H9 (cell line): ENCODE data around the gene GALNT4. TPM values are rescaled to one million over a fixed set of nuclear protein-coding genes. Genes with fewer than 3 reads are reported as not detected.

Experiments
- DNase-seq: peaks from one replicate; pipeline ENCODE4 v3.0.0-alpha.2; 2017
- H2AFZ ChIP-seq: one replicate; pipeline ENCODE4 v1.6.1; 2013; ENCODE audit warnings: mild to moderate bottlenecking, low read length, control low read depth, moderate library complexity
- H2AK5ac ChIP-seq: 2 replicates; pipeline ENCODE4 v1.6.1; 2013; ENCODE audit warnings: low read length, control low read depth, mixed read lengths; ENCODE audit not compliant: insufficient read length
- H2BK120ac ChIP-seq: one replicate; pipeline ENCODE4 v1.6.1; 2013; ENCODE audit warnings: low read depth, mild to moderate bottlenecking, low read length, control low read depth, inconsistent platforms; ENCODE audit not compliant: poor library complexity, severe bottlenecking
- H2BK12ac ChIP-seq: 2 replicates; pipeline ENCODE4 v1.6.1; 2013; ENCODE audit warnings: low read length, control low read depth, mixed read lengths, low read depth; ENCODE audit not compliant: insufficient read length
- H2BK15ac ChIP-seq: 2 replicates; pipeline ENCODE4 v1.6.1; 2013; ENCODE audit warnings: low read depth, low read length, control low read depth
- H2BK20ac ChIP-seq: one replicate; pipeline ENCODE4 v1.6.1; 2013; ENCODE audit warnings: low read depth, mild to moderate bottlenecking, low read length, control low read depth, inconsistent platforms; ENCODE audit not compliant: poor library complexity, severe bottlenecking
- H2BK5ac ChIP-seq: 2 replicates; pipeline ENCODE4 v1.6.1; 2013; ENCODE audit warnings: low read length, control low read depth, mixed read lengths; ENCODE audit not compliant: insufficient read length
- H3K14ac ChIP-seq: 2 replicates; pipeline ENCODE4 v1.6.1; 2013; ENCODE audit warnings: low read length, control low read depth; ENCODE audit not compliant: insufficient read depth
- H3K18ac ChIP-seq: 2 replicates; pipeline ENCODE4 v1.6.1; 2013; ENCODE audit warnings: low read depth, mild to moderate bottlenecking, mixed read lengths, low read length, control low read depth; ENCODE audit not compliant: insufficient read length
- H3K23ac ChIP-seq: 2 replicates; pipeline ENCODE4 v1.6.1; 2013; ENCODE audit warnings: low read length, control low read depth, mixed read lengths, low read depth; ENCODE audit not compliant: insufficient read length
- H3K23me2 ChIP-seq: 2 replicates; pipeline ENCODE4 v1.6.1; 2013; ENCODE audit warnings: low read depth, mild to moderate bottlenecking, mixed read lengths, low read length, control low read depth; ENCODE audit not compliant: insufficient read length, poor library complexity, severe bottlenecking
- H3K27ac ChIP-seq: 2 replicates; pipeline ENCODE4 v1.5.1; 2013; ENCODE audit warnings: low read length, control low read depth, mixed read lengths, low read depth; ENCODE audit not compliant: insufficient read length
- H3K27me3 ChIP-seq: 2 replicates; pipeline ENCODE4 v1.6.1; 2013; ENCODE audit warnings: low read length, control low read depth, inconsistent platforms; ENCODE audit not compliant: insufficient read depth
- H3K4ac ChIP-seq: 2 replicates; pipeline ENCODE4 v1.6.1; 2013; ENCODE audit warnings: low read depth, mild to moderate bottlenecking, control low read depth, inconsistent platforms, low read length, moderate library complexity
- H3K4me1 ChIP-seq: 2 replicates; pipeline ENCODE4 v1.6.1; 2013; ENCODE audit warnings: low read length, control low read depth, inconsistent platforms; ENCODE audit not compliant: insufficient read depth
- H3K4me2 ChIP-seq: 2 replicates; pipeline ENCODE4 v1.6.1; 2013; ENCODE audit warnings: low read length, control low read depth, mixed read lengths; ENCODE audit not compliant: insufficient read length, insufficient read depth
- H3K56ac ChIP-seq: 2 replicates; pipeline ENCODE4 v1.6.1; 2013; ENCODE audit warnings: low read depth, mild to moderate bottlenecking, mixed read lengths, low read length, control low read depth; ENCODE audit not compliant: insufficient read length
- H3K79me1 ChIP-seq: 2 replicates; pipeline ENCODE4 v1.6.1; 2013; ENCODE audit warnings: low read depth, mild to moderate bottlenecking, moderate library complexity, low read length, control low read depth, inconsistent platforms; ENCODE audit not compliant: insufficient read depth, poor library complexity, severe bottlenecking
- H3K79me2 ChIP-seq: 2 replicates; pipeline ENCODE4 v1.6.1; 2013; ENCODE audit warnings: low read length, control low read depth, inconsistent platforms; ENCODE audit not compliant: insufficient read depth
- H3K9ac ChIP-seq: 2 replicates; pipeline ENCODE4 v1.6.1; 2013; ENCODE audit warnings: low read length, control low read depth, mixed read lengths; ENCODE audit not compliant: insufficient read length; ENCODE audit errors: extremely low read depth
- H3K9me3 ChIP-seq: one replicate; pipeline ENCODE4 v1.6.1; 2013; ENCODE audit warnings: low read depth, low read length, inconsistent platforms; ENCODE audit not compliant: control insufficient read depth
- H3T11ph ChIP-seq: one replicate; pipeline ENCODE4 v1.6.1; 2013; ENCODE audit warnings: mild to moderate bottlenecking, low read length, control low read depth, inconsistent platforms
- H4K20me1 ChIP-seq: one replicate; pipeline ENCODE4 v1.6.1; 2013; ENCODE audit not compliant: control insufficient read depth, insufficient read length, insufficient read depth
- H4K5ac ChIP-seq: 2 replicates; pipeline ENCODE4 v1.6.1; 2013; ENCODE audit warnings: low read depth, mild to moderate bottlenecking, mixed read lengths, low read length, control low read depth; ENCODE audit not compliant: insufficient read length
- H4K8ac ChIP-seq: replicated peaks from 2 replicates; pipeline ENCODE4 v1.6.1; 2013; ENCODE audit warnings: low read length, control low read depth, mixed read lengths, low read depth; ENCODE audit not compliant: insufficient read length
- H4K91ac ChIP-seq: 2 replicates; pipeline ENCODE4 v1.6.1; 2013; ENCODE audit warnings: low read depth, mild to moderate bottlenecking, moderate library complexity, mixed read lengths, low read length, control low read depth; ENCODE audit not compliant: insufficient read length
- H3K27ac Mint-ChIP-seq, 3 experiments: 2 replicates in 2 of 3; 3 replicates in 1 of 3; pipeline ENCODE4 v1.8.0; 2020 to 2021; ENCODE audit warnings: mixed read lengths in 3 of 3, mild to moderate bottlenecking in 1 of 3, moderate library complexity in 1 of 3
- H3K27me3 Mint-ChIP-seq: 2 replicates; pipeline ENCODE4 v1.8.0; 2021; ENCODE audit warnings: low read depth, mild to moderate bottlenecking, moderate library complexity, mixed read lengths
- H3K36me3 Mint-ChIP-seq, 3 experiments: 2 replicates in 2 of 3; 3 replicates in 1 of 3; pipeline ENCODE4 v1.8.0; 2020 to 2021; ENCODE audit warnings: low read depth in 3 of 3, mixed read lengths in 3 of 3; ENCODE audit not compliant: insufficient read depth in 1 of 3
- H3K4me1 Mint-ChIP-seq, 2 experiments: 2 replicates each; pipeline ENCODE4 v1.8.0; 2020; ENCODE audit warnings: mixed read lengths in 2 of 2
- H3K4me3 Mint-ChIP-seq, 2 experiments: 2 replicates in 1 of 2; 3 replicates in 1 of 2; pipeline ENCODE4 v1.8.0; 2020 to 2021; ENCODE audit warnings: mild to moderate bottlenecking in 2 of 2, mixed read lengths in 2 of 2, moderate library complexity in 1 of 2
- H3K9me3 Mint-ChIP-seq, 2 experiments: 2 replicates in 1 of 2; 3 replicates in 1 of 2; pipeline ENCODE4 v1.8.0; 2020; ENCODE audit warnings: mild to moderate bottlenecking in 2 of 2, mixed read lengths in 2 of 2, moderate library complexity in 1 of 2
- WGBS: extraction: QIAGEN DNeasy Blood & Tissue Kit; methylation state at CpG from one replicate; pipeline ENCODE4 v1.1.7; 2013; ENCODE audit warnings: missing lambda C conversion rate, low lambda C conversion rate, mixed read lengths; ENCODE audit not compliant: insufficient read length; ENCODE audit errors: extremely low coverage; 5-methylcytosine and 5-hydroxymethylcytosine counted together
- total RNA-seq: library from RNA; stranded (reverse); gene quantifications from 2 replicates; pipeline ENCODE4 v1.2.1, GENCODE V29; 2021
- TF ChIP-seq, protein P1 (sequence below): fragments of 200-600 bp; sonication (generic); conservative IDR thresholded peaks from 3 replicates; pipeline ENCODE4 v1.8.0; 2021; ENCODE audit warnings: antibody characterized with exemption, mild to moderate bottlenecking

The GALNT4 gene
- total RNA-seq, 1 experiment from 2014 or later, result 3.1 TPM

DNA sequence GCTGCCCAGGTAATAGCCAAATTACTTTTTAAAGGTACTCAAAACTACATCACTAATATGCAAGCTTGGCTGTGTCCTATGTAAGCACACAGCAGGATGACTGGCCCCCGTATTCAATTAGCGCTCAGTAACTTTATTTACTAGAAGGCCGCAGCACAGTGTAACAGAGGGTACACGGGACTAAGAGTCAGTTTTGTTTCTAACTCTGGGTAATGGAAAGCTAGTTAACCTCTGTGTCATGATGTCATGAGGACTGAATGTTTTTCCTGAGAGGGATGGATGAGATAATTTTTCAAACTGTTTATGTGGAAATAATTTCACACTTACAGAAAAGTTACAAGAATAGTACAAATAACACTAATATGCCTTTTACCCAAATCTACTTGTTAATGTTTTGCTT lies 27.1 kb downstream of the GALNT4 start:
- Histone ChIP-seq H2BK5ac (no peak overlapping the region), H3K14ac (no peak overlapping the region), H3K4ac (no peak overlapping the region), H3K79me1 (no peaks in the 10 kb centered on the region), H3K27ac (no peak overlapping the region), H4K5ac (no peak overlapping the region), H2BK120ac (no peak overlapping the region), H3K79me2 (no peaks in the 10 kb centered on the region), H2AFZ (no peak overlapping the region), H3K23me2 (no peaks in the 10 kb centered on the region), H3K18ac (no peak overlapping the region), H3K9me3 (no peaks in the 10 kb centered on the region), H3K9ac (no peak overlapping the region), H4K8ac (no peak overlapping the region), H3K27me3 (no peaks in the 10 kb centered on the region), H3T11ph (no peak overlapping the region), H4K20me1 (no peaks in the 10 kb centered on the region), H3K4me2 (no peak overlapping the region), H2AK5ac (no peak overlapping the region), H2BK12ac (no peak overlapping the region), H2BK20ac (no peak overlapping the region), H4K91ac (no peak overlapping the region), H3K4me1 (no peaks in the 10 kb centered on the region), H3K56ac (no peak overlapping the region), H2BK15ac (no peak overlapping the region), H3K23ac (no peak overlapping the region)
- Mint-ChIP-seq H3K4me3 (no peak overlapping the region), H3K9me3 (0 out of 5 replicates have a peak, but pooled peaks cover 0 to 3% of the 10 kb centered on the region in 2 experiments), H3K27me3 (no peaks in the 10 kb centered on the region), H3K27ac (no peak overlapping the region), H3K4me1 (peaks cover 6 to 8% of the 10 kb centered on the region in 2 experiments; a peak in 3 of 4 replicates), H3K36me3 (peaks cover 3 to 4% (median 3%) of the 10 kb centered on the region in 3 experiments; a peak in 5 of 7 replicates)
- WGBS, result no CpG with 5 or more reads among the region's 4 CpGs
- TF ChIP-seq, protein P1, sequence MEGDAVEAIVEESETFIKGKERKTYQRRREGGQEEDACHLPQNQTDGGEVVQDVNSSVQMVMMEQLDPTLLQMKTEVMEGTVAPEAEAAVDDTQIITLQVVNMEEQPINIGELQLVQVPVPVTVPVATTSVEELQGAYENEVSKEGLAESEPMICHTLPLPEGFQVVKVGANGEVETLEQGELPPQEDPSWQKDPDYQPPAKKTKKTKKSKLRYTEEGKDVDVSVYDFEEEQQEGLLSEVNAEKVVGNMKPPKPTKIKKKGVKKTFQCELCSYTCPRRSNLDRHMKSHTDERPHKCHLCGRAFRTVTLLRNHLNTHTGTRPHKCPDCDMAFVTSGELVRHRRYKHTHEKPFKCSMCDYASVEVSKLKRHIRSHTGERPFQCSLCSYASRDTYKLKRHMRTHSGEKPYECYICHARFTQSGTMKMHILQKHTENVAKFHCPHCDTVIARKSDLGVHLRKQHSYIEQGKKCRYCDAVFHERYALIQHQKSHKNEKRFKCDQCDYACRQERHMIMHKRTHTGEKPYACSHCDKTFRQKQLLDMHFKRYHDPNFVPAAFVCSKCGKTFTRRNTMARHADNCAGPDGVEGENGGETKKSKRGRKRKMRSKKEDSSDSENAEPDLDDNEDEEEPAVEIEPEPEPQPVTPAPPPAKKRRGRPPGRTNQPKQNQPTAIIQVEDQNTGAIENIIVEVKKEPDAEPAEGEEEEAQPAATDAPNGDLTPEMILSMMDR, result no peak
- DNase-seq, result no peak
